Measurements from ENCODE around the gene TPST2.

The TPST2 gene

GRCh38 chr22:26561756-26562417, 28.0 kb downstream of the TPST2 start:
- TF ChIP-seq, protein P1, sequence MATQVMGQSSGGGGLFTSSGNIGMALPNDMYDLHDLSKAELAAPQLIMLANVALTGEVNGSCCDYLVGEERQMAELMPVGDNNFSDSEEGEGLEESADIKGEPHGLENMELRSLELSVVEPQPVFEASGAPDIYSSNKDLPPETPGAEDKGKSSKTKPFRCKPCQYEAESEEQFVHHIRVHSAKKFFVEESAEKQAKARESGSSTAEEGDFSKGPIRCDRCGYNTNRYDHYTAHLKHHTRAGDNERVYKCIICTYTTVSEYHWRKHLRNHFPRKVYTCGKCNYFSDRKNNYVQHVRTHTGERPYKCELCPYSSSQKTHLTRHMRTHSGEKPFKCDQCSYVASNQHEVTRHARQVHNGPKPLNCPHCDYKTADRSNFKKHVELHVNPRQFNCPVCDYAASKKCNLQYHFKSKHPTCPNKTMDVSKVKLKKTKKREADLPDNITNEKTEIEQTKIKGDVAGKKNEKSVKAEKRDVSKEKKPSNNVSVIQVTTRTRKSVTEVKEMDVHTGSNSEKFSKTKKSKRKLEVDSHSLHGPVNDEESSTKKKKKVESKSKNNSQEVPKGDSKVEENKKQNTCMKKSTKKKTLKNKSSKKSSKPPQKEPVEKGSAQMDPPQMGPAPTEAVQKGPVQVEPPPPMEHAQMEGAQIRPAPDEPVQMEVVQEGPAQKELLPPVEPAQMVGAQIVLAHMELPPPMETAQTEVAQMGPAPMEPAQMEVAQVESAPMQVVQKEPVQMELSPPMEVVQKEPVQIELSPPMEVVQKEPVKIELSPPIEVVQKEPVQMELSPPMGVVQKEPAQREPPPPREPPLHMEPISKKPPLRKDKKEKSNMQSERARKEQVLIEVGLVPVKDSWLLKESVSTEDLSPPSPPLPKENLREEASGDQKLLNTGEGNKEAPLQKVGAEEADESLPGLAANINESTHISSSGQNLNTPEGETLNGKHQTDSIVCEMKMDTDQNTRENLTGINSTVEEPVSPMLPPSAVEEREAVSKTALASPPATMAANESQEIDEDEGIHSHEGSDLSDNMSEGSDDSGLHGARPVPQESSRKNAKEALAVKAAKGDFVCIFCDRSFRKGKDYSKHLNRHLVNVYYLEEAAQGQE (IDR thresholded peaks at IDR 0.05; ENCODE audit: insufficient read depth in 1 of 2, low read depth in 2 of 2, low read length in 2 of 2): no peak
- no peak for TF ChIP-seq TAF1 (IDR thresholded peaks at IDR 0.05; ENCODE audit: borderline replicate concordance, insufficient read depth, low read length)
- TF ChIP-seq POLR2AphosphoS5 (IDR thresholded peaks at IDR 0.05; ENCODE audit: low read depth, low read length): no peak
- no peak for TF ChIP-seq FOXP2 (optimal IDR thresholded peaks at IDR 0.05; ENCODE audit: borderline replicate concordance, extremely low read depth, extremely low read length, insufficient read depth)
- TF ChIP-seq SIN3A (IDR thresholded peaks at IDR 0.05; ENCODE audit: borderline replicate concordance, insufficient read depth, low read length): no peak

DNA sequence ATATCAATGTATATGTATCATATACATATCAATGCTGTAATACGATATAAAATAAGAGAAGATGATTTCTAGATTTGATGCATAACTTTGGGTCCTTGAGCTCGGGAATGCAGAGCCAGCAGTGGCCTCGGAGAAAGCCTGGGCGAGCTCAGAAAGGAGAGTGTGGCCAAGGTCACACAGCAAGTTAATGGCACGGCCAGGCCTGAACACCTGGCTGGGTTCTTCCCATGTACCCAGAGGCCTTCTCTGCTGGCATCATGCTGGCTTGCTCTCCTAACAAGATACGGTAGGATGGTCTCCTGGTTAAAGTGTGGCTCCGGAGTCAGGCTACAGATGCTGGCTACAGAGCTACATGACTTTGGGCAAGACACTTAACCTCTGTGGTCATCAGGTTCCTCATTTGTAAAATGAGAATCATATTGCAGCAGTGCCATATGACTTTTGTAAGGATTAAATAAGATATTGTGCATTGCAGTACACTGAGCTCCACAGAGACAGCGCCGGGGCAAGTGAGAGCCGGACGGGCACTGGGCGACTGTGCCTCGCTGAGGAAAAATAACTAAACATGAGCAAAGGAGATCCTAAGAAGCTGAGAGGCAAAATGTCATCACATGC, 29.9 kb downstream of the TPST2 start:
- TF ChIP-seq, protein P1 (IDR thresholded peaks at IDR 0.05; ENCODE audit: insufficient read depth in 1 of 2, low read depth in 2 of 2, low read length in 2 of 2): no peak
- TF ChIP-seq SIN3A (IDR thresholded peaks at IDR 0.05; ENCODE audit: borderline replicate concordance, insufficient read depth, low read length): no peak
- no peak for TF ChIP-seq TAF1 (IDR thresholded peaks at IDR 0.05; ENCODE audit: borderline replicate concordance, insufficient read depth, low read length)
- no peak for TF ChIP-seq FOXP2 (optimal IDR thresholded peaks at IDR 0.05; ENCODE audit: borderline replicate concordance, extremely low read depth, extremely low read length, insufficient read depth)
- TF ChIP-seq POLR2AphosphoS5 (IDR thresholded peaks at IDR 0.05; ENCODE audit: low read depth, low read length): no peak

GRCh38 chr22:26558248-26558895, 31.6 kb downstream of the TPST2 start:
- TF ChIP-seq POLR2AphosphoS5 (IDR thresholded peaks at IDR 0.05; ENCODE audit: low read depth, low read length) (no peak), TAF1 (IDR thresholded peaks at IDR 0.05; ENCODE audit: borderline replicate concordance, insufficient read depth, low read length) (no peak), FOXP2 (optimal IDR thresholded peaks at IDR 0.05; ENCODE audit: borderline replicate concordance, extremely low read depth, extremely low read length, insufficient read depth) (no peak), SIN3A (IDR thresholded peaks at IDR 0.05; ENCODE audit: borderline replicate concordance, insufficient read depth, low read length) (no peak)
- TF ChIP-seq, protein P1 (IDR thresholded peaks at IDR 0.05; ENCODE audit: insufficient read depth in 1 of 2, low read depth in 2 of 2, low read length in 2 of 2): no peak

GRCh38 chr22:26556904-26557303, 33.0 kb downstream of the TPST2 start:
- TF ChIP-seq SIN3A (IDR thresholded peaks at IDR 0.05; ENCODE audit: borderline replicate concordance, insufficient read depth, low read length) (no peak), FOXP2 (optimal IDR thresholded peaks at IDR 0.05; ENCODE audit: borderline replicate concordance, extremely low read depth, extremely low read length, insufficient read depth) (no peak), TAF1 (IDR thresholded peaks at IDR 0.05; ENCODE audit: borderline replicate concordance, insufficient read depth, low read length) (no peak), POLR2AphosphoS5 (IDR thresholded peaks at IDR 0.05; ENCODE audit: low read depth, low read length) (no peak)
- TF ChIP-seq, protein P1 (IDR thresholded peaks at IDR 0.05; ENCODE audit: insufficient read depth in 1 of 2, low read depth in 2 of 2, low read length in 2 of 2): no peak

All from PFSK-1 (cell line).